GM18870 (cell line): ENCODE results near the gene HOXC5.
A peak's percentile ranks its signal among the peaks of the same experiment; 100 is the strongest.

Experiments used
- ATAC-seq: cut with Tn5 transposase; IDR thresholded peaks from one replicate; pipeline ENCODE4 v1.9.1; 2021; ENCODE audit warnings: moderate library complexity; ENCODE audit not compliant: unreplicated experiment

The HOXC5 gene

GRCh38 chr12:54006559-54007220 lies 26.2 kb upstream of the HOXC5 start:
- ATAC-seq, result no peak

GRCh38 chr12:54007538-54008259 lies 25.2 kb upstream of the HOXC5 start:
- ATAC-seq, result no peak

- ATAC-seq, result no peak
Observed at GRCh38 chr12:54008260-54008552, 24.6 kb upstream of the HOXC5 start.

GRCh38 chr12:54009171-54010052 lies 23.4 kb upstream of the HOXC5 start:
- ATAC-seq, result no peak

GRCh38 chr12:54010053-54010971 lies 22.5 kb upstream of the HOXC5 start:
- no peak for ATAC-seq

GRCh38 chr12:54010972-54011664 lies 21.7 kb upstream of the HOXC5 start:
- no peak for ATAC-seq

GRCh38 chr12:54011665-54012532 lies 21.0 kb upstream of the HOXC5 start:
- ATAC-seq, result no peak

- no peak for ATAC-seq
Observed at GRCh38 chr12:54012631-54013409, 20.0 kb upstream of the HOXC5 start.

- no peak for ATAC-seq
Observed at GRCh38 chr12:54014377-54015017, 18.4 kb upstream of the HOXC5 start.

- ATAC-seq, result no peak
Observed at GRCh38 chr12:54015018-54015931, 17.6 kb upstream of the HOXC5 start.

GRCh38 chr12:54016051-54016450 lies 16.8 kb upstream of the HOXC5 start:
- ATAC-seq, result no peak

GRCh38 chr12:54016478-54016964 lies 16.3 kb upstream of the HOXC5 start:
- ATAC-seq, result no peak

GRCh38 chr12:54017027-54017788 lies 15.6 kb upstream of the HOXC5 start:
- peak; percentile 12 for ATAC-seq

- peak; percentile 61 for ATAC-seq
Observed at GRCh38 chr12:54017878-54018467, 14.9 kb upstream of the HOXC5 start.

- ATAC-seq, result no peak
Observed at GRCh38 chr12:54018468-54018984, 14.3 kb upstream of the HOXC5 start.
